ENCODE results near the gene OMG.

The OMG gene

DNA sequence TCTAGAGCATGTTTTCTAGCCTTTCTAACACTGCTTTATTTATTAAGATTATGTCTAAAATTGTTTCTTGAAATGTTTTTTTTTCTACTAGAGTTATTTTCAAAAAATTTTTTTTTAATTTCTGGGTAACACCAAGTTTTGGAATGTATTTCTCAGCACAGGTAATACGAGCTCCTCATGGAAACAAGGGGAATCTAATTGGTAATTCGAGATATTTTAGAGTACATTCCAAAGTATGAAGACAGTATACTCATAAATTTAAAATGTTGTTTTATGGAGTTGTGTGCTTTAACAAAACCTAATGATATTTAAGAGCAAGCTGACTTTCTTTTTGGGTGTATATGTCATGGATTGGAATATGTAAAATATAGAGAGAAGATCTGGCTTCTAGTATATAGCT is 42.4 kb downstream of the OMG start:
- in situ Hi-C loops (cut with HindIII; ENCODE audit: low sequenced_read_pairs) = no loop called here
- no peak overlapping the region for H3K4me3 ChIP-seq (ENCODE audit: low read depth, low read length)
- DNase-seq (ENCODE audit: low read depth) = no peak
- TF ChIP-seq, protein P1, sequence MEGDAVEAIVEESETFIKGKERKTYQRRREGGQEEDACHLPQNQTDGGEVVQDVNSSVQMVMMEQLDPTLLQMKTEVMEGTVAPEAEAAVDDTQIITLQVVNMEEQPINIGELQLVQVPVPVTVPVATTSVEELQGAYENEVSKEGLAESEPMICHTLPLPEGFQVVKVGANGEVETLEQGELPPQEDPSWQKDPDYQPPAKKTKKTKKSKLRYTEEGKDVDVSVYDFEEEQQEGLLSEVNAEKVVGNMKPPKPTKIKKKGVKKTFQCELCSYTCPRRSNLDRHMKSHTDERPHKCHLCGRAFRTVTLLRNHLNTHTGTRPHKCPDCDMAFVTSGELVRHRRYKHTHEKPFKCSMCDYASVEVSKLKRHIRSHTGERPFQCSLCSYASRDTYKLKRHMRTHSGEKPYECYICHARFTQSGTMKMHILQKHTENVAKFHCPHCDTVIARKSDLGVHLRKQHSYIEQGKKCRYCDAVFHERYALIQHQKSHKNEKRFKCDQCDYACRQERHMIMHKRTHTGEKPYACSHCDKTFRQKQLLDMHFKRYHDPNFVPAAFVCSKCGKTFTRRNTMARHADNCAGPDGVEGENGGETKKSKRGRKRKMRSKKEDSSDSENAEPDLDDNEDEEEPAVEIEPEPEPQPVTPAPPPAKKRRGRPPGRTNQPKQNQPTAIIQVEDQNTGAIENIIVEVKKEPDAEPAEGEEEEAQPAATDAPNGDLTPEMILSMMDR (IDR thresholded peaks at IDR 0.05; ENCODE audit: low read depth, low read length, missing control alignments) = no peak

DNA sequence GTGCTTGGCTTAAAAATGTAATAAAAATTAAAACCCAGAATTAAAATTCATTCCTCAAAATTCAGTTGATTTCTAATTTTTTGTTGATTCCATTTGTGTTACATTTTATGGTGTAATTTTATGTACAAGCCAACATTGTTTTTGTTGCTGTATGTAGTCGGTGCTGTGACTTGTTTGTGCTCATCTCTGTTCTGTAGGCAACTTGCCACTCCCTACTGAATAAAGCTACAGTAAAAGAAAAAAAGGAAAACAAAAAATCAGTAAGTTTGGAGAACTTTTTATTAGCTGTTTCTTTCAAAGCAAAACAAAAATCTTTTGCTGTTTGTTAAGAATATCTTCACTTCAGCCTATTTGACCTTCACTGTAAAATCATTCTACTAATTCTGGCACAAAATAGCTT is 44.3 kb downstream of the OMG start:
- H3K4me3 ChIP-seq (ENCODE audit: low read depth, low read length) = no peak overlapping the region
- in situ Hi-C loops (cut with HindIII; ENCODE audit: low sequenced_read_pairs) = no loop called here
- no peak for DNase-seq (ENCODE audit: low read depth)
- TF ChIP-seq, protein P1 (IDR thresholded peaks at IDR 0.05; ENCODE audit: low read depth, low read length, missing control alignments) = no peak

DNA sequence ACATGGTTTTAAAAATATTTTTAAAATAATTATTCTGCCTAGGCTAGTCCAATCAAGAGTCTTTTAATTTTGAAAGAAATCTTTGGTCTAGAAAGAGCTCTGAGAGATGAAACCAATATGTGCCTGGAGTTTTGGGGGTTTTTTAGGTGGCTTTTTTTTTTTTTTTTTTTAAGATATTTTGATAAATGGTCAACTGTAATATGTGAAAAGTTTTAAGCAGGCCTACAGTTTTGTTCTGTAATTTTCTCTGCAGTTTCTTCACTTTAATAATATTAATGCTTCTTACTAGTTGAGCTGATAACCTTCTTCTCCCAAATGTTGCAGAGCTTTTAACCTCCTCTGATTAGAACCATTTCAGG is 45.1 kb downstream of the OMG start:
- no peak for DNase-seq (ENCODE audit: low read depth)
- TF ChIP-seq, protein P1 (IDR thresholded peaks at IDR 0.05; ENCODE audit: low read depth, low read length, missing control alignments) = no peak
- in situ Hi-C loops (cut with HindIII; ENCODE audit: low sequenced_read_pairs) = no loop called here
- H3K4me3 ChIP-seq (ENCODE audit: low read depth, low read length) = no peak overlapping the region

DNA sequence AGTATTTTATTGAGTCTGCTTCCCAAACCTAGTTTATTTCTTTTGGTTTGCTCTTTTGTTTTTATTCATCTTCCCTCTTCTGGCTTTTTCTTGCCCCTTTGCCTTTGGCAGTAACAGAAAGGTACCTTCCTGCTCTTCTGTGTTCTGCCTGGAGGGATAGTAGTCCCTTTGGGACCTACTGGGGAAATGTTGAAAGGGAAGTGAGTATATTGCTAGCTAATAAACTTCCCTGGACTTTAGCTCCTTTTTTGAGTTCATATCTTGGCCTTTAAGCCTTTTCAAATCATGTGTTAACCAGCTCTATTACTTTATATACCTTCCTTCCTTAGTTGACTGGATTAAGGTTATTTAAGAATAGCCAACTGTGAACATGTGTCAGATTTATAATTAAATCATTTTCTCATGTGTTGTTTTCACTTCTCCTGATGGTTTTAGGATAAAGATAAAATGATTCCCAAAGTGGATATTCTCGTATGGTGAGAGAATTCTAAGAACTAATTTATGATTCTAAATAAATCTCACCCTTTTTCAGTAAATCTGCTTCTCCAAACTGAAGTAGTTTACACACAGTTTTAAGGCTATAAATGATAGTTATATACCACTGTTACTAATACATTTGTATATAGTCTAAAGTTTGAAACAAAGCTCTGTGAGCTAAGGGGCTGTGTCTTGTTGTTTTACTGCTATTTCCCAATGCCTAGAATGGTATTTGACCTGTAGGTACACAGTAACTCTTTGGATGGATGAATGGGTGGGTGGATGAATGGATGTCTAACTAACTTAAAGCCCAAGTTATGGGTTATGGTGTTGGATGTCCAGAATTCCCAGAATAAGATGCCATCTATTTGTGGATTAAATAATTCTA is 45.7 kb downstream of the OMG start:
- H3K4me3 ChIP-seq (ENCODE audit: low read depth, low read length) = no peak overlapping the region
- TF ChIP-seq, protein P1 (IDR thresholded peaks at IDR 0.05; ENCODE audit: low read depth, low read length, missing control alignments) = no peak
- DNase-seq (ENCODE audit: low read depth) = no peak
- in situ Hi-C loops (cut with HindIII; ENCODE audit: low sequenced_read_pairs) = no loop called here

DNA sequence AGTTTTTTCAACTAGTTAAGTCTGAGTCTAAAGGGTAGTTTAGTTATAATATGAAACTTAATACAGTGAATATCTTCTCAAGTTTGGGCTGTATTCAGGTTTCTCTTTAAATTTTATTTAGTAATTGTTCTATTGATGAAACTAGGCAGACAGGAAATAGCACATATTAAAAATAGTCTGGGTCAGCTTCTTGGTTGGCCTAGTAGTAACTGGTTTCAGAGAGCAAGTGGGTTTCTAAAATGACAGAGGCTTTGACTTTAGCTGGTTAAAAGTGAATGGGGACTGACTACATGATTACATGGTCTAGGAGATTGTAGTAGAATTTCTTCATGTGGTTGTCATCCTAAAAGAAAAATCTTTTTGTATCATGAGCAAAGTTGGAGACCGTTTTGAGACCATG is 46.8 kb downstream of the OMG start:
- in situ Hi-C loops (cut with HindIII; ENCODE audit: low sequenced_read_pairs) = no loop called here
- no peak for DNase-seq (ENCODE audit: low read depth)
- TF ChIP-seq, protein P1 (IDR thresholded peaks at IDR 0.05; ENCODE audit: low read depth, low read length, missing control alignments) = no peak
- no peak overlapping the region for H3K4me3 ChIP-seq (ENCODE audit: low read depth, low read length)

DNA sequence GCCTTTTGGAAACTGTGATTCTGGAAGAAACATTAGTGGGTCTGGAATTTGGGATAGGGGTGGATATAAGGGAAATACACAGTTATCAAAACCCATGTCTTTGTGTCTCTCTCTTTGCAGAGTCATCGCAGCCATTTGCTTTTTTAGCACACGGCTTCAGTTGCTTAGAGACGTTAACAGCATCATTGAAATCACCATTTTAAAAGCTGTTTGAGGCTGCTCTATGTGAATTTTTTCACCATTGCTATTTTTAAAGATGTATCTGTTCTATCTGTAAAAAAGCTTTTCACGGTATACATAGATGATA is 47.3 kb downstream of the OMG start:
- H3K4me3 ChIP-seq (ENCODE audit: low read depth, low read length) = no peak overlapping the region
- TF ChIP-seq, protein P1 (IDR thresholded peaks at IDR 0.05; ENCODE audit: low read depth, low read length, missing control alignments) = no peak
- no peak for DNase-seq (ENCODE audit: low read depth)
- in situ Hi-C loops (cut with HindIII; ENCODE audit: low sequenced_read_pairs) = no loop called here
